ENCODE data around the gene CT45A1.
"Not testable (repeated sequence)": the region's sequence is repeated elsewhere in the genome, so short reads cannot be mapped to it uniquely, and the experiment has no call there.

CT45A1 gene, protein sequence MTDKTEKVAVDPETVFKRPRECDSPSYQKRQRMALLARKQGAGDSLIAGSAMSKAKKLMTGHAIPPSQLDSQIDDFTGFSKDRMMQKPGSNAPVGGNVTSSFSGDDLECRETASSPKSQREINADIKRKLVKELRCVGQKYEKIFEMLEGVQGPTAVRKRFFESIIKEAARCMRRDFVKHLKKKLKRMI

DNA sequence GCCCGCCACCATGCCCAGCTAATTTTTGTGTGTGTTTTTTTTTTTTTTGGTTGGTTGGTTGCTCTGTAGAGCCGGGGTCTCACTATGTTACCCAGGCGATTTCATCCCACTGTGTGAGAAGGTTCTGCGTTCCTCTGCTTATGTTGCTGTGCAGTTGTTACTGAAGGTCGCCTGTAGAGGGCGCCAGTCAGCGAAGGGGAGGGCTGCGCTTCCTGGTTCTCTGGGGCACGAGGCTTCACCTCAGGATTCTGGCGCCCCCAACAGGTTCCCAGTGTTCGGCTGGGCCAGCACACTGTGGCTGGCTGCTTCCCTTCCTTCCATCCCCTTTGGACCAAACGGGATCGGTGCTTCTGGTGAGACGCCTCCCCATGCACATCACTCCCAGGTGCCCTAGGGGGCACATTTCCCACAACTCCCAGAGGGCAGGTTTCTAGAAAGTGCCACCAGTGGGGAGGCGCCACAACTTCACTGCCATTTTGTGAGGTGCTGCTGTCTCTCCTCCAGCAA is at the start of gene CT45A1:
TSS of gene CT45A1 (plus strand) at position 457 of the 507 bp plus-strand sequence. CDS start 5,302 bp downstream, outside the sequence.
- not testable (repeated sequence) for H3K9me3 ChIP-seq (ENCODE audit: control insufficient read depth, insufficient read depth, low read length); H3K4me1 ChIP-seq (ENCODE audit: insufficient read depth, low read length)

DNA sequence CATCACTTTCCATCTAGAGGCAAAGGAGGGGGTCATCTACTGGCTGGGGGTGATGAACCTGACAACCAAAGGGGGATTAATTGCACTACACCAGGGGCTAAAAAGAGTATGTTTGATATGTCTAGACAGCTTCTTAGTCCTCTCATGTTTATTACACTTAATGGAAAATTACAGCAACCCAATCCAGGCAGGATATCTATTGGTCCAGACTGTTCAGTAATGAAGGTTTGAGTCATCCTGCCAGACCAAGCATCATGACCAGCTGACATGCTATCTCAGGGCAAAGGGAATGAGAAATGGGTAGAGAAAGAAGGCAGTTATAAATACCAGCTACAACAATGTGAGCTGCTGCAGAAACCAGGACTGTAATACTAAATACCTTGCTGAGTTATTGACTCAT is 40.5 kb upstream of the CT45A1 start:
- not testable (repeated sequence) for H3K9ac ChIP-seq (ENCODE audit: low read depth, low read length); H3K4me1 ChIP-seq (ENCODE audit: insufficient read depth, low read length); H3K9me3 ChIP-seq (ENCODE audit: control insufficient read depth, insufficient read depth, low read length); H3K36me3 ChIP-seq (ENCODE audit: insufficient read depth, low read length)

More for the DNA sequence above, at the start of gene CT45A1:
- not testable (repeated sequence) for H3K9ac ChIP-seq (ENCODE audit: low read depth, low read length); H3K36me3 ChIP-seq (ENCODE audit: insufficient read depth, low read length)

DNA sequence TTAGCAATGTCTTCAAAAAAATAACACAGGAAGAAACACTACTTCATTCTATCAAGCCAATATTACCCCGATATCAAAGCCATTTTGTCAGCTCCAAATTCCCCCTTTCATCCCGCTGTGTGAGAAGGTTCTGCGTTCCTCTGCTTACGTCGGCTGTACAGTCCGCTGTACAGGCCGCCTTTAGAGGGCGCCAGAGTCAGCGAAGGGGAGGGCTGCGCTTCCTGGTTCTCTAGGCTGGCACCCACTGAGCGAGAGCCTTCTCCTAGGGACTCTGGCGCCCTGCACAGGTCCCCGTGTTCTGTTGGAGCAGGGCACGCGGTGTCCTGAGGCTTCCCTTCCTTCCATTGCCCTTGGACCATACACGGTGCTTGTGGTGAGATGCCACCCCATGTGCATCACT is 25.3 kb upstream of the CT45A1 start:
- H3K9me3 ChIP-seq (ENCODE audit: control insufficient read depth, insufficient read depth, low read length) = no peaks in the 10 kb centered on the region
- H3K9ac ChIP-seq (ENCODE audit: low read depth, low read length) = peak overlapping the region; percentile 17; the same call in 1 of the 2 replicates
- H3K36me3 ChIP-seq (ENCODE audit: insufficient read depth, low read length) = no peaks in the 10 kb centered on the region
- no peaks in the 10 kb centered on the region for H3K4me1 ChIP-seq (ENCODE audit: insufficient read depth, low read length)

DNA sequence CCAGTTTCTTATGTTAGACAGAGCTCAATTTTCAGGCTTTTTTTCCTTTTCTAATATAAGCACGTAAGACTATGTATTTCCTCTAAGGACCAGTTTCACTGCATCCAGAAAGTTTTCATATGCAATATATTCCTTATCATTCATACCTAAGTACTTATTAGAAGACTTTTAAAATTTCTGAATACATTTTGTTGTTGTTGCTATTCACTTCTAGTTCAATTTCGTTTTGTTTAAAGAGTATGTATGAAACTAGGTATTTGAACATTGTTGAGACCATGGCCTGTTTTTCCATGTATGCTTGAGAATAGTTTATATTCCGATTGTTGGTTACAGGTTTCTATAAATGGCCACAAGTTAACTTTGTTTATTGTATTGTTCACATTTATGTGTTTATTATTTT is 18.0 kb upstream of the CT45A1 start:
- Histone ChIP-seq H3K4me1 (ENCODE audit: insufficient read depth, low read length) (no peaks in the 10 kb centered on the region), H3K9ac (ENCODE audit: low read depth, low read length) (no peak overlapping the region), H3K9me3 (ENCODE audit: control insufficient read depth, insufficient read depth, low read length) (no peaks in the 10 kb centered on the region), H3K36me3 (ENCODE audit: insufficient read depth, low read length) (no peaks in the 10 kb centered on the region)

DNA sequence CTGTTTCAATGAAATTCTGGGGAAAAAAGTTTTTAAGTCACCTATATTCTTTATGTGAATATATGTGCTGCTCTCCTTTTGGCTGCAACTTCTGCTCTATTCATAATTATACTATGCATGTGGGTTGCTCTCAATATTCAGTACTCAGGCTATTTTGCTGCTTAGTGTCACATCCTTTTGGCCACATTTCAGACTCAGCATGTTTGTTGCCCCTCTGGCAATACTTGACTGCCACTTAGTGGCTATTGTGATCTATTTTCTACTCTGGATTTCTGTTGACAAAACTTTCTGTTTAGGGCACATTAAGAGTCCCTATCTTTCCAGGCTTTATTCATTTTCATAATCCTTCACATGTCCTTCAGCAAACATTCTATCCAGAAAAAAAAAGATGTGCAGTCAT is 15.8 kb upstream of the CT45A1 start:
- H3K9me3 ChIP-seq (ENCODE audit: control insufficient read depth, insufficient read depth, low read length) = no peaks in the 10 kb centered on the region
- no peaks in the 10 kb centered on the region for H3K4me1 ChIP-seq (ENCODE audit: insufficient read depth, low read length)
- H3K36me3 ChIP-seq (ENCODE audit: insufficient read depth, low read length) = no peaks in the 10 kb centered on the region
- H3K9ac ChIP-seq (ENCODE audit: low read depth, low read length) = no peak overlapping the region

DNA sequence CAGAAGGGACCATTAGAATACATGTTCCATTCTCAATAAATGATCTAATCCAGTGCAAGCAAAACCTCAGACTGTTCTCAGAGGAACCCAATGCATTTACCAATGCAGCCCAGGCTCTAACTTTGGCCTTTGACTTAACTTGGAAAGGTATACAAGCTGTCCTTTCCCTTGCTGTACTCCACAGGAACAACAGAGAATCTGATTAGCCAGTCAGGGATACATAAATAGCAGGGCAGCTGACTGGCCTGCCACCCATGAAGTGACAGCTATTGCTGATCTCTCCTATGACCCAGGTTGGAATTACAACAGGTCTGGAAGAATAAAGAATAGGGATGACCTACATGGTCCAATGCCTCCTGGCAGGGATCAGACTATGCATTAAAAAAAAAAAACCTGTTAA is 14.5 kb upstream of the CT45A1 start:
- Histone ChIP-seq H3K36me3 (ENCODE audit: insufficient read depth, low read length) (no peaks in the 10 kb centered on the region), H3K9ac (ENCODE audit: low read depth, low read length) (no peak overlapping the region), H3K4me1 (ENCODE audit: insufficient read depth, low read length) (no peaks in the 10 kb centered on the region), H3K9me3 (ENCODE audit: control insufficient read depth, insufficient read depth, low read length) (no peaks in the 10 kb centered on the region)

DNA sequence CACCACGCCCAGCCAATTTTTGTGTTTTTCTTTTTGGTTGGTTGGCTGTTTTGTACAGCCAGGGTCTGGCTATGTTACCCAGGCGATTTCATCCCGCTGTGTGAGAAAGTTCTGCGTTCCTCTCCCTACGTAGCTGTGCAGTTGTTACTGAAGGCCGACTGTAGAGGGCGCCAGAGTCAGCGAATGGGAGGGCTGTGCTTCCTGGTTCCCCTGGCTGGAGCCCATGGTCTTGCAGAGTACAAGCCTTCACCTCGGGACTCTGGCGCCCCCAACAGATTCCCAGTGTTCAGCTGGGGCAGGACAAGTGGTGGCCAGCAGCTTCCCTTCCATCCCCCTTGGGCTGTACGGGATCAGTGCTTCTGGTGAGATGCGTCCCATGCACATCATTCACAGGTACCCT is 5.6 kb upstream of the CT45A1 start:
- no peaks in the 10 kb centered on the region for H3K36me3 ChIP-seq (ENCODE audit: insufficient read depth, low read length)
- no peaks in the 10 kb centered on the region for H3K4me1 ChIP-seq (ENCODE audit: insufficient read depth, low read length)
- H3K9ac ChIP-seq (ENCODE audit: low read depth, low read length) = no peak overlapping the region
- H3K9me3 ChIP-seq (ENCODE audit: control insufficient read depth, insufficient read depth, low read length) = 0 out of 2 replicates have a peak, but pooled peaks cover 4% of the 10 kb centered on the region

DNA sequence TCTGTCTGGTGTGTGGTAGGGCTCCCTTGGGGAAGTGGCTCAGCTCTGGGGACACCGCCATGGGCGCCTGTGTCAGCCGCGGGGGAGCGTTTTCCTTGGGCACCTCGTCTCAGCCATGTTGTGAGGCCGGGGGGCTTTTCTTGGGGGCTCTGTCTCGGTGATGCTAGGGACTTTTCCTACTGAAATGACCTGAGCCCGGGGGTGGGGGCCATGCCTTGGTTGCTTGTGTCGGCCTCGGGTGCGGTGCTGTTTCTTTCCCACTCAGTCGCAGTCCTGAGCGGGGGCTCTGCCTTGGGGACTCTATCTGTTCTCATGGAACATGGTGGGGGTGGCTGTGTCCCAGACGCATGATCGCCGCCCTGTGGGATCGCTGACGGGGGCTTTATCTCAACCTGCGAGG is 356 bp downstream of the CT45A1 start:
- Histone ChIP-seq H3K9ac (ENCODE audit: low read depth, low read length) (no peak overlapping the region), H3K9me3 (ENCODE audit: control insufficient read depth, insufficient read depth, low read length) (no peaks in the 10 kb centered on the region), H3K36me3 (ENCODE audit: insufficient read depth, low read length) (no peaks in the 10 kb centered on the region), H3K4me1 (ENCODE audit: insufficient read depth, low read length) (no peaks in the 10 kb centered on the region)

DNA sequence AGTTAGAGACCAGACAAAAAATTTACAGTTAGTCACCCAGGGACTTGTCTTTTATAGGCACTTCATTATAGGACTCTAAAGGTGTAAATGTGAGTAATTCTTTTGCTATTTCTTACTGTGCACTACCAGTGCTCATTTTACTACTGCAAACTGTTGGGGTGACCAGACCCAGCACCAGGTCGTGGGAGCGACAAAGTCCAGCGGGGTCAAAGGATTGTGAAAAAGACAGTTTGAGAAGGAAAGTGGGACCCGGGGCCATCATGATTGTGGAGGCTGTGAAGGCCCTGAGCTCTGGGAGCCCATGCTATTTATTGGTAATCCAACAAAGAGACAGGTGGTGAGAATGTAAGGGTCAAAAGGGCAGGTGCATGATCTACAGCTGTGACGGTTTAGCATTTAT is 21.2 kb downstream of the CT45A1 start:
- not testable (repeated sequence) for H3K36me3 ChIP-seq (ENCODE audit: insufficient read depth, low read length); H3K4me1 ChIP-seq (ENCODE audit: insufficient read depth, low read length)

DNA sequence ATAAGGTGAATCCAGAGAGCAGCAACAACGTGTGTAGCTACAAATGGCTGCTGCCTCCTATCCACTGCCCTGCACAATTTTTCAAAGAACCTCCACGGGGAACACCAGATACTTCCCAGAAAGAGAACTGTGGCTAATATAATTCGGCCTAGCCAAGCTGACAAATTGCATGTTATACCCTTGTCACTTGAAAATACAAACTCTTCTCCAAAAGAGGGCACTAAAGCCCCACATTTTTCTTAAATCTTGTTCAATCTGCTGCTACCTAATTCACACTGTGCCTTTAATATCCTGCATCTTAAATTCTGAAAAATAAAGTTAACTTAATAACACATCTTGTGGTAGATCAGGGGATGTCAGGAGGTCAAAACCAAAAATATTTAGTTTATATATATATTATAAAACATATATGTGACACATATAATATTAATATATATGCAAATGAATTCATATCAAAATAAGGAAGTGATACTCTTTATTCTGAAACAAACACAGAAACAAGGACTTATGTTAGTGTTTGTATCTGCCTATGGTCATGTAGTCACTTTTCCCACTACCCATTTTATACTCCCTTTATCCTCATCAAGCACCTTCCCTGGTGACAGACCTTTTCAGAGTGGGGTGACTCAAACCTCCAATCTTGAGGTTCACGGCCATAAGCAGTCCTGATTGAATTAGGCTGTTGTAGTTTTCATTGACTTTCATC is 24.1 kb downstream of the CT45A1 start:
- Histone ChIP-seq H3K9ac (ENCODE audit: low read depth, low read length) (no peak overlapping the region), H3K9me3 (ENCODE audit: control insufficient read depth, insufficient read depth, low read length) (peaks cover 4% of the 10 kb centered on the region; the same call in 1 of the 2 replicates), H3K4me1 (ENCODE audit: insufficient read depth, low read length) (no peaks in the 10 kb centered on the region), H3K36me3 (ENCODE audit: insufficient read depth, low read length) (no peaks in the 10 kb centered on the region)

More for the DNA sequence above, 21.2 kb downstream of the CT45A1 start:
- H3K9me3 ChIP-seq (ENCODE audit: control insufficient read depth, insufficient read depth, low read length); H3K9ac ChIP-seq (ENCODE audit: low read depth, low read length): not testable (repeated sequence)

DNA sequence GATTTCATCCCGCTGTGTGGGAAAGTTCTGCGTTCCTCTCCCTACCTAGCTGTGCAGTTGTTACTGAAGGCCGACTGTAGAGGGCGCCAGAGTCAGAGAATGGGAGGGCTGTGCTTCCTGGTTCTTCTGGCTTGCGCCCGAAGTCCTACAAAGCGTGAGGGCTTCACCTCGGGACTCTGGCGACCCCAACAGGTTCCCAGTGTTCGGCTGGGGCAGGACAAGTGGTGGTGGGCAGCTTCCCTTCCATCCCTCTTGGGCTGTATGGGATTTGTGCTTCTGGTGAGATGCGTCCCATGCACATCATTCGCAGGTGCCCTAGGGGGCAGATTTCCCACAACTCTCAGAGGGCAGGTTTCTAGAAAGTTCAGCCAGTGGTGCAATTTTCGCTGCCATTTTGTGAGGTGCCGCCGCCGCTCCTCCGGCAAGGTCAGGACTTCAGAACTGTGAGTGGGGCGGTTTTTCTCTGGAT is 27.3 kb downstream of the CT45A1 start:
- Histone ChIP-seq H3K9ac (ENCODE audit: low read depth, low read length) (no peak overlapping the region), H3K36me3 (ENCODE audit: insufficient read depth, low read length) (no peaks in the 10 kb centered on the region), H3K9me3 (ENCODE audit: control insufficient read depth, insufficient read depth, low read length) (peaks cover 4% of the 10 kb centered on the region; the same call in 1 of the 2 replicates), H3K4me1 (ENCODE audit: insufficient read depth, low read length) (no peaks in the 10 kb centered on the region)

DNA sequence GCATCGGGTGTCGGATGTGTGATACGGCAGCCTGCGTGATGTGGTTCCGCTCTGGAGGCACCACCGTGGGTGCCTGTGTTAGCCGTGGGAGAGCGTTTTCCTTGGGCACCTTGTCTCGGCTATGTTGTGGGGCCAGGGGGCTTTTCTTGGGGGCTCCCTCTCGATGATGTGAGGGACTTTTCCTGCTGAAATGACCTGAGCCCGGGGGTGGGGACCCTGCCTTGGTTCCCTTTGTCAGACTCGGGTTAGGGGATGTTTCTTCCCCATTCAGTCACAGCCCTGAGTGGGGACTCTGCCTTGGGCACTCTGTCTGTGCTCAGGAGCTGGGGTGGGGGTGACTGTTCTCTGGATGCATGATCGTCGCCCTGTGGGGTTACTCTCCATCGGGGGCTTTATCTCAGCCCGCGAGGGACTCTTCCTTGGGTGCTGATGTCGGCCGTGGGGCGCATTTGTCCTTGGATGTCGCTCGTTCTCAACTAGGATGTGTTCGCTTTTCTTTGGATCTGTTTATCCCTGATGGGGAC is 27.8 kb downstream of the CT45A1 start:
- H3K4me1 ChIP-seq (ENCODE audit: insufficient read depth, low read length) = no peaks in the 10 kb centered on the region
- peaks cover 4% of the 10 kb centered on the region; the same call in 1 of the 2 replicates for H3K9me3 ChIP-seq (ENCODE audit: control insufficient read depth, insufficient read depth, low read length)
- H3K9ac ChIP-seq (ENCODE audit: low read depth, low read length) = no peak overlapping the region
- H3K36me3 ChIP-seq (ENCODE audit: insufficient read depth, low read length) = no peaks in the 10 kb centered on the region

DNA sequence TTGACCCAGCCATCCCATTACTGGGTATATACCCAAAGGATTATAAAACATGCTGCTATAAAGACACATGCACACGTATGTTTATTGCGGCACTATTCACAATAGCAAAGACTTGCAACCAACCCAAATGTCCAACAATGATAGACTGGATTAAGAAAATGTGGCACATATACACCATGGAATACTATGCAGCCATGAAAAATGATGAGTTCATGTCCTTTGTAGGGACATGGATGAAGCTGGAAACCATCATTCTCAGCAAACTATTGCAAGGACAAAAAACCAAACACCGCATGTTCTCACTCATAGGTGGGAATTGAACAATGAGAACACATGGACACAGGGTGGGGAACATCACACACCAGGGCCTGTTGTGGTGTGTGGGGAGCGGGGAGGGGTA is 31.3 kb downstream of the CT45A1 start:
- H3K9me3 ChIP-seq (ENCODE audit: control insufficient read depth, insufficient read depth, low read length); H3K4me1 ChIP-seq (ENCODE audit: insufficient read depth, low read length); H3K9ac ChIP-seq (ENCODE audit: low read depth, low read length); H3K36me3 ChIP-seq (ENCODE audit: insufficient read depth, low read length): not testable (repeated sequence)

DNA sequence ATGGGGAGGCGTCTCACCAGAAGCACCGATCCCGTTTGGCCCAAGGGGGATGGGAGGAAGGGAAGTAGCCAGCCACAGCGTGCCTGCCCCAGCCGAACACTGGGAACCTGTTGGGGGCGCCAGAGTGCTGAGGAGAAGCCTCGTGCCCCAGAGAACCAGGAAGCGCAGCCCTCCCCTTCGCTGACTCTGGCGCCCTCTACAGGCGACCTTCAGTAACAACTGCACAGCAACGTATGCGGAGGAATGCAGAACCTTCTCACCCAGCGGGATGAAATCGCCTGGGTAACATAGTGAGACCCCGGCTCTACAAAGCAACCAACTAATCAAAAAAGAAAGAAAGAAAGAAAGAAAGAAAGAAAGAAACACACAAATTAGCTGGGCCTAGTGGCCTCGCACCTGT is 54.7 kb downstream of the CT45A1 start, which contains the start of gene CT45A3:
TSS of gene CT45A3 (minus strand) at position 101 of the 400 bp plus-strand sequence. CDS start 3,747 bp downstream, outside the sequence.
- not testable (repeated sequence) for H3K9me3 ChIP-seq (ENCODE audit: control insufficient read depth, insufficient read depth, low read length); H3K36me3 ChIP-seq (ENCODE audit: insufficient read depth, low read length); H3K9ac ChIP-seq (ENCODE audit: low read depth, low read length)

More for the DNA sequence above, 54.7 kb downstream of the CT45A1 start, which contains the start of gene CT45A3:
- H3K4me1 ChIP-seq (ENCODE audit: insufficient read depth, low read length) = not testable (repeated sequence)

Data from ES-I3 (cell line).